Measurements from ENCODE around the gene TRIM24. TPM values are rescaled to one million over a fixed set of nuclear protein-coding genes. Genes with fewer than 3 reads are reported as not detected.
A peak's percentile ranks its signal among the peaks of the same experiment; 100 is the strongest.

Gene TRIM24
- total and polyA plus RNA-seq, 2 of the 13 experiments (the other 11 are each of a cell fraction or from before 2014, with no cell fraction given): 100 to 106 TPM

DNA sequence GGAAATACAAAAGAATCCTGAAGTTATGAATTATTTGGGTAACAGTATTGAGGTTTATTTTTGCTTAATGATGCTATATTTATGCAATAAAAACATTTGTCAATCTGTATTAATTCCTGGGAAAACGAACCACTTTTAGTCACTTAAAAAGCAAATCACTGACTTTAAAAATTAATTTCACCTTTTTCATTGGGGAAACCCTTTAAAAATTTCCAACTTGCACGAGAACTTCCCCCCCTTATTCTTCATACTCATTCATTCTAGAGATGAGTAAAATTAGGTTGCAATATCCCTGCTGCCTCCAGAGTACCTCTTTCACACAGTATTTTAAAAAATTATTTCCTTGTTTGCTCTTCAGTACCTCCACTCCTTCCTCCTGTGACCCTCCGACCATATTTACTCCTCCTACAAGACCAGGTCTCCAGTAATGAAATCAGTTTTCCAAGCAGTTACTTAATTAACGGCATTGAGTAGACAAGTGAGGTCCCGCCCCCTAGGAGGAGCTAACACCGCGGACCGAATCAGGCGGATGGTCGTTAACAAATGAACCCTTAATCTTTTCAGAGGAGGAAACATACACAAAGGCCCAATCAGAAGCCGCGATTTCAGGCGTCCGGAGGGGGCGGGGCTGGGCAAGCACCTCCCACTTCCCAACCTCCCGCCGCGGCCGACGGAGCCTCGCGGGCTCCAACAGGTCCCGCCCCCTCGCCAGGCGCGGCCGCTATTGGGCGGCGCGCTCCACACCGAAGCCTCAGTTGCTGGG, 465 bp upstream of the TRIM24 start (continued):
- TF ChIP-seq, protein P1, sequence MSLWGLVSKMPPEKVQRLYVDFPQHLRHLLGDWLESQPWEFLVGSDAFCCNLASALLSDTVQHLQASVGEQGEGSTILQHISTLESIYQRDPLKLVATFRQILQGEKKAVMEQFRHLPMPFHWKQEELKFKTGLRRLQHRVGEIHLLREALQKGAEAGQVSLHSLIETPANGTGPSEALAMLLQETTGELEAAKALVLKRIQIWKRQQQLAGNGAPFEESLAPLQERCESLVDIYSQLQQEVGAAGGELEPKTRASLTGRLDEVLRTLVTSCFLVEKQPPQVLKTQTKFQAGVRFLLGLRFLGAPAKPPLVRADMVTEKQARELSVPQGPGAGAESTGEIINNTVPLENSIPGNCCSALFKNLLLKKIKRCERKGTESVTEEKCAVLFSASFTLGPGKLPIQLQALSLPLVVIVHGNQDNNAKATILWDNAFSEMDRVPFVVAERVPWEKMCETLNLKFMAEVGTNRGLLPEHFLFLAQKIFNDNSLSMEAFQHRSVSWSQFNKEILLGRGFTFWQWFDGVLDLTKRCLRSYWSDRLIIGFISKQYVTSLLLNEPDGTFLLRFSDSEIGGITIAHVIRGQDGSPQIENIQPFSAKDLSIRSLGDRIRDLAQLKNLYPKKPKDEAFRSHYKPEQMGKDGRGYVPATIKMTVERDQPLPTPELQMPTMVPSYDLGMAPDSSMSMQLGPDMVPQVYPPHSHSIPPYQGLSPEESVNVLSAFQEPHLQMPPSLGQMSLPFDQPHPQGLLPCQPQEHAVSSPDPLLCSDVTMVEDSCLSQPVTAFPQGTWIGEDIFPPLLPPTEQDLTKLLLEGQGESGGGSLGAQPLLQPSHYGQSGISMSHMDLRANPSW (CRISPR knock-in tag; IDR thresholded peaks at IDR 0.05; ENCODE audit: borderline replicate concordance): no peak
- TF ChIP-seq GATAD1 (CRISPR knock-in tag; IDR thresholded peaks at IDR 0.05) (no peak), ELF1 (CRISPR knock-in tag; IDR thresholded peaks at IDR 0.05) (no peak), NONO (IDR thresholded peaks at IDR 0.05) (no peak), NONO (CRISPR knock-in tag; conservative IDR thresholded peaks at IDR 0.05) (0 out of 2 replicates have a peak, but pooled peaks have one; percentile 10), ZNF296 (CRISPR knock-in tag; conservative IDR thresholded peaks at IDR 0.05) (no peak), TAF1 (CRISPR knock-in tag; IDR thresholded peaks at IDR 0.05) (no peak), ZBTB3 (CRISPR knock-in tag; IDR thresholded peaks at IDR 0.05; ENCODE audit: borderline replicate concordance, low read depth) (no peak), MATR3 (CRISPR knock-in tag; IDR thresholded peaks at IDR 0.05) (no peak), RCOR2 (CRISPR knock-in tag; IDR thresholded peaks at IDR 0.05) (no peak; the same call in 1 of the 2 replicates), ZBTB1 (CRISPR knock-in tag; IDR thresholded peaks at IDR 0.05; ENCODE audit: borderline replicate concordance) (no peak), REL (CRISPR knock-in tag; conservative IDR thresholded peaks at IDR 0.05) (no peak), ASH2L (IDR thresholded peaks at IDR 0.05; ENCODE audit: insufficient read length, low read depth, low read length) (no peak)
- TF ChIP-seq, protein P2, sequence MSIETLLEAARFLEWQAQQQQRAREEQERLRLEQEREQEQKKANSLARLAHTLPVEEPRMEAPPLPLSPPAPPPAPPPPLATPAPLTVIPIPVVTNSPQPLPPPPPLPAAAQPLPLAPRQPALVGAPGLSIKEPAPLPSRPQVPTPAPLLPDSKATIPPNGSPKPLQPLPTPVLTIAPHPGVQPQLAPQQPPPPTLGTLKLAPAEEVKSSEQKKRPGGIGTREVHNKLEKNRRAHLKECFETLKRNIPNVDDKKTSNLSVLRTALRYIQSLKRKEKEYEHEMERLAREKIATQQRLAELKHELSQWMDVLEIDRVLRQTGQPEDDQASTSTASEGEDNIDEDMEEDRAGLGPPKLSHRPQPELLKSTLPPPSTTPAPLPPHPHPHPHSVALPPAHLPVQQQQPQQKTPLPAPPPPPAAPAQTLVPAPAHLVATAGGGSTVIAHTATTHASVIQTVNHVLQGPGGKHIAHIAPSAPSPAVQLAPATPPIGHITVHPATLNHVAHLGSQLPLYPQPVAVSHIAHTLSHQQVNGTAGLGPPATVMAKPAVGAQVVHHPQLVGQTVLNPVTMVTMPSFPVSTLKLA (IDR thresholded peaks at IDR 0.05): no peak
- TF ChIP-seq, protein P3, sequence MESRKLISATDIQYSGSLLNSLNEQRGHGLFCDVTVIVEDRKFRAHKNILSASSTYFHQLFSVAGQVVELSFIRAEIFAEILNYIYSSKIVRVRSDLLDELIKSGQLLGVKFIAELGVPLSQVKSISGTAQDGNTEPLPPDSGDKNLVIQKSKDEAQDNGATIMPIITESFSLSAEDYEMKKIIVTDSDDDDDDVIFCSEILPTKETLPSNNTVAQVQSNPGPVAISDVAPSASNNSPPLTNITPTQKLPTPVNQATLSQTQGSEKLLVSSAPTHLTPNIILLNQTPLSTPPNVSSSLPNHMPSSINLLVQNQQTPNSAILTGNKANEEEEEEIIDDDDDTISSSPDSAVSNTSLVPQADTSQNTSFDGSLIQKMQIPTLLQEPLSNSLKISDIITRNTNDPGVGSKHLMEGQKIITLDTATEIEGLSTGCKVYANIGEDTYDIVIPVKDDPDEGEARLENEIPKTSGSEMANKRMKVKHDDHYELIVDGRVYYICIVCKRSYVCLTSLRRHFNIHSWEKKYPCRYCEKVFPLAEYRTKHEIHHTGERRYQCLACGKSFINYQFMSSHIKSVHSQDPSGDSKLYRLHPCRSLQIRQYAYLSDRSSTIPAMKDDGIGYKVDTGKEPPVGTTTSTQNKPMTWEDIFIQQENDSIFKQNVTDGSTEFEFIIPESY (CRISPR knock-in tag; IDR thresholded peaks at IDR 0.05): no peak
- TF ChIP-seq, protein P4, sequence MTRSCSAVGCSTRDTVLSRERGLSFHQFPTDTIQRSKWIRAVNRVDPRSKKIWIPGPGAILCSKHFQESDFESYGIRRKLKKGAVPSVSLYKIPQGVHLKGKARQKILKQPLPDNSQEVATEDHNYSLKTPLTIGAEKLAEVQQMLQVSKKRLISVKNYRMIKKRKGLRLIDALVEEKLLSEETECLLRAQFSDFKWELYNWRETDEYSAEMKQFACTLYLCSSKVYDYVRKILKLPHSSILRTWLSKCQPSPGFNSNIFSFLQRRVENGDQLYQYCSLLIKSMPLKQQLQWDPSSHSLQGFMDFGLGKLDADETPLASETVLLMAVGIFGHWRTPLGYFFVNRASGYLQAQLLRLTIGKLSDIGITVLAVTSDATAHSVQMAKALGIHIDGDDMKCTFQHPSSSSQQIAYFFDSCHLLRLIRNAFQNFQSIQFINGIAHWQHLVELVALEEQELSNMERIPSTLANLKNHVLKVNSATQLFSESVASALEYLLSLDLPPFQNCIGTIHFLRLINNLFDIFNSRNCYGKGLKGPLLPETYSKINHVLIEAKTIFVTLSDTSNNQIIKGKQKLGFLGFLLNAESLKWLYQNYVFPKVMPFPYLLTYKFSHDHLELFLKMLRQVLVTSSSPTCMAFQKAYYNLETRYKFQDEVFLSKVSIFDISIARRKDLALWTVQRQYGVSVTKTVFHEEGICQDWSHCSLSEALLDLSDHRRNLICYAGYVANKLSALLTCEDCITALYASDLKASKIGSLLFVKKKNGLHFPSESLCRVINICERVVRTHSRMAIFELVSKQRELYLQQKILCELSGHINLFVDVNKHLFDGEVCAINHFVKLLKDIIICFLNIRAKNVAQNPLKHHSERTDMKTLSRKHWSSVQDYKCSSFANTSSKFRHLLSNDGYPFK (CRISPR knock-in tag; IDR thresholded peaks at IDR 0.05; ENCODE audit: borderline replicate concordance): no peak
- TF ChIP-seq, protein P5, sequence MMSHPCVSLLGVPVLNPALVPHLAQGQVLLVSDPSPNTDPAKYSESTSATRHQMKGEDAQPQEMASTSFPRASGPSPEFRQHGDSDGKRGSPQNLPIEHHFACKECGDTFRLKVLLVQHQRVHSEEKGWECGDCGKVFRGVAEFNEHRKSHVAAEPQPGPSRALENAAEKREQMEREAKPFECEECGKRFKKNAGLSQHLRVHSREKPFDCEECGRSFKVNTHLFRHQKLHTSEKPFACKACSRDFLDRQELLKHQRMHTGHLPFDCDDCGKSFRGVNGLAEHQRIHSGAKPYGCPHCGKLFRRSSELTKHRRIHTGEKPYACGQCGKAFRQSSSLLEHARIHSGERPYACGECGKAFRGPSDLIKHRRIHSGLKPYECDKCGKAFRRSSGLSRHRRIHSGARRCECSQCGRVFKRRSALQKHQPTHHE (CRISPR knock-in tag; IDR thresholded peaks at IDR 0.05; ENCODE audit: borderline replicate concordance): 0 out of 2 replicates have a peak, but pooled peaks have one; percentile 28
